ENCODE data around the gene PDYN. TPM values are rescaled to one million over a fixed set of nuclear protein-coding genes. Genes with fewer than 3 reads are reported as not detected.

Gene PDYN
- total RNA-seq, 1 experiment from 2014 or later = not detected

DNA sequence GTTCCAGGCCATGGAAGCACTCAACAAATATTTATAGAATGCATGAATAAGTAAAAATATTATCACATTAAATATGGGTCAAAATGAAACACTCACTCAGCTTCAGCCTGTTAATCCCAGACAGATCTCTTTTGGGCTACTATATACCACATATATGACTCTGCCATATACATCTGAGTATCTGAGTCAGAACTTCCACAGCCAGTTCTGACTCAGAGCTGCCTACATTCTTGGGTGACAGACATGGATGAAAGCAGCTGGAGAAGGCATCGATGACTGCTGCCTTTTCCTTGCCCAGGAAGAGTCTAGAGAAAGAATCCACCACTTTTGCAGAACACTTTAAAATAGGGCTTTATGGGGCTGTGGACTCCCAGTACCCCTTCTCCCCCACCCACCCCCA, 11.5 kb upstream of the PDYN start:
- BruUV-seq (replicated peaks) = no TSS peak
- no peak for DNase-seq (ENCODE audit: low spot score)
- POLR2A ChIA-PET (ENCODE audit: low non-redundant PET) = no interaction called here
- intact Hi-C loops (cut with micrococcal nuclease; ENCODE audit: unreplicated experiment) = no loop called here
- no peaks in the 10 kb centered on the region for H3K36me3 ChIP-seq (ENCODE audit: insufficient read depth, low read length, poor library complexity, severe bottlenecking)
- H3K4me1 ChIP-seq (ENCODE audit: insufficient read depth, low read length, poor library complexity, severe bottlenecking) = no peaks in the 10 kb centered on the region
- TF ChIP-seq EZH2 (IDR thresholded peaks at IDR 0.05; ENCODE audit: borderline replicate concordance, low read depth, low read length, poor library complexity, severe bottlenecking) = no peak
- TF ChIP-seq CTCF (conservative IDR thresholded peaks at IDR 0.05; ENCODE audit: low read depth, low read length) = no peak
- peaks cover 21% of the 10 kb centered on the region for H3K27me3 ChIP-seq (replicated peaks; ENCODE audit: insufficient read depth, low read depth, low read length, poor library complexity)
- no peak overlapping the region for H3K27ac ChIP-seq (ENCODE audit: low read depth, low read length, poor library complexity, severe bottlenecking)
- H3K9me3 ChIP-seq (ENCODE audit: low read depth, low read length, poor library complexity, severe bottlenecking) = no peaks in the 10 kb centered on the region
- no peak overlapping the region for H3K4me3 ChIP-seq (ENCODE audit: low read depth, low read length, poor library complexity, severe bottlenecking)
- CTCF ChIA-PET = no interaction called here

GRCh38 chr20:2004171-2004570, 10.3 kb upstream of the PDYN start:
- POLR2A ChIA-PET (ENCODE audit: low non-redundant PET) = no interaction called here
- Histone ChIP-seq H3K4me3 (ENCODE audit: low read depth, low read length, poor library complexity, severe bottlenecking) (no peak overlapping the region), H3K27ac (ENCODE audit: low read depth, low read length, poor library complexity, severe bottlenecking) (no peak overlapping the region), H3K9me3 (ENCODE audit: low read depth, low read length, poor library complexity, severe bottlenecking) (no peaks in the 10 kb centered on the region), H3K4me1 (ENCODE audit: insufficient read depth, low read length, poor library complexity, severe bottlenecking) (no peaks in the 10 kb centered on the region), H3K36me3 (ENCODE audit: insufficient read depth, low read length, poor library complexity, severe bottlenecking) (no peaks in the 10 kb centered on the region), H3K27me3 (replicated peaks; ENCODE audit: insufficient read depth, low read depth, low read length, poor library complexity) (peaks cover 23% of the 10 kb centered on the region)
- CTCF ChIA-PET = no interaction called here
- intact Hi-C loops (cut with micrococcal nuclease; ENCODE audit: unreplicated experiment) = no loop called here
- no peak for TF ChIP-seq CTCF (conservative IDR thresholded peaks at IDR 0.05; ENCODE audit: low read depth, low read length)
- TF ChIP-seq EZH2 (IDR thresholded peaks at IDR 0.05; ENCODE audit: borderline replicate concordance, low read depth, low read length, poor library complexity, severe bottlenecking) = no peak
- BruUV-seq (replicated peaks) = no TSS peak
- DNase-seq (ENCODE audit: low spot score) = no peak

- peaks cover 24% of the 10 kb centered on the region for H3K27me3 ChIP-seq (replicated peaks; ENCODE audit: insufficient read depth, low read depth, low read length, poor library complexity)
- intact Hi-C loops (cut with micrococcal nuclease; ENCODE audit: unreplicated experiment) = no loop called here
- H3K4me1 ChIP-seq (ENCODE audit: insufficient read depth, low read length, poor library complexity, severe bottlenecking) = no peaks in the 10 kb centered on the region
- no peak overlapping the region for H3K27ac ChIP-seq (ENCODE audit: low read depth, low read length, poor library complexity, severe bottlenecking)
- DNase-seq (ENCODE audit: low spot score) = no peak
- BruUV-seq (replicated peaks) = no TSS peak
- TF ChIP-seq CTCF (conservative IDR thresholded peaks at IDR 0.05; ENCODE audit: low read depth, low read length) (no peak), EZH2 (IDR thresholded peaks at IDR 0.05; ENCODE audit: borderline replicate concordance, low read depth, low read length, poor library complexity, severe bottlenecking) (no peak)
- H3K4me3 ChIP-seq (ENCODE audit: low read depth, low read length, poor library complexity, severe bottlenecking) = no peak overlapping the region
- POLR2A ChIA-PET (ENCODE audit: low non-redundant PET) = no interaction called here
- CTCF ChIA-PET = interaction anchor here (1.0 kb wide), 1 partner anchor 7 kb away, joined by 3 read pairs; no protein-coding TSS in a partner anchor
- H3K9me3 ChIP-seq (ENCODE audit: low read depth, low read length, poor library complexity, severe bottlenecking) = no peaks in the 10 kb centered on the region
- no peaks in the 10 kb centered on the region for H3K36me3 ChIP-seq (ENCODE audit: insufficient read depth, low read length, poor library complexity, severe bottlenecking)
These were observed 8.5 kb upstream of the PDYN start for GRCh38 chr20:2002365-2002764.
